OCI-M2 (cell line): ENCODE measurements around the gene KRTAP4-9.
"Not testable (repeated sequence)": the region's sequence is repeated elsewhere in the genome, so short reads cannot be mapped to it uniquely, and the experiment has no call there.

Source experiments
- DNase-seq: peaks from one replicate; lab custom pipeline; 2025; ENCODE audit not compliant: unreplicated experiment; lab: John Stamatoyannopoulos, UW

The KRTAP4-9 gene

DNA sequence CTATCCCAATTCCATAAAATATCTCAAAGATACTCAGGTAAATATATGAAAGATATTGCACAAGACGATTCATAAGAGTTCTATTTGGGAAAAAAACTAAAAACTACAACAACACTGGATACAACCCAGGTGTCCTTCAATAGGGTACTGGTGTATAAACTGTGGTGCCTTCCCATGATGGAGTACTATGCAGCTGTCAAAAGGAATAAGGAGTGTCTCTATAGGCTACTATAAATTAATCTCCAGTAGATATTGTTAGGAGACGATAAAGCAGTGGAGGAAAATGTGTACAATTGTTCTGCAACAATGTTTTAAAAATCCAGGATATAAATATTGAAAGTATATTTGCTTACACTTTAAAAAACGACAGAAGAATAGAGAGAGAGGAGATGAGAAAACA lies 21.2 kb downstream of the KRTAP4-9 start:
- DNase-seq, result no peak

DNA sequence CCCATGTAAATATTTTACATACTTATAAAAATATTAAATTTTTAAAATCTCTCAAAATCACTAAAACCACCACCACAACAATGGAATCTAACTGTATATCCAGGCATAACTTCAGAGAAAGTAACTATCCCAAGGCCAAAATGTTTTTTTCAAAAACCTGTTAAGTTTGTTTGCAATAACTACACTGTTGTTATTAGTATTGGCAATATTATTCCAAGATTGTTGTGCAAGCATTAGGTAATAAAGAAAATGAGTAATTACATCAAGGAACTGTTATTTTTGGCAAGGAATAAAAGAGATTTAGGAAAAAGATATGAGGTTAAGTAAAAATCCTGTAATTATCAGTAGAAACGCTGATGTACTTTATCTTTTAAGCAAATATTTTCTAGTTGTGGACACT lies 22.2 kb downstream of the KRTAP4-9 start:
- DNase-seq, result no peak

DNA sequence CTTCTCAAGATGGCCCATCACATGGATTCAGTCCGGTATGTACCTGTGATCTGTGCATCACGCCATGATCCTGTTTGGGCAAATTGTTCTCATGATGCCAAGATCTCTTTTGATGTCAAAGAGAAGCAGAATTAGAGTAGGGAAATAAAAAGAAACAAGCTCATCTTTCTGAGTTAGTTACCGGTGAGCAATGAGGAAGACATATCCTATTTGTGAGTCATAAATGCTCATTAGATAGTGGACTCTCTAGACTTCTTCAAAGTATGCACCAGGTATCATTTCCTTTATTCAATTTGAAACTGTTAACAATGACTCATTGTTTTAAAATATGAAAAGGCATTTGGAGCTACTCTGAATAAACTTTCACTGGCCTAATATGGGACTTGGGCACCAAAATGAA lies 26.8 kb downstream of the KRTAP4-9 start:
- no peak for DNase-seq

DNA sequence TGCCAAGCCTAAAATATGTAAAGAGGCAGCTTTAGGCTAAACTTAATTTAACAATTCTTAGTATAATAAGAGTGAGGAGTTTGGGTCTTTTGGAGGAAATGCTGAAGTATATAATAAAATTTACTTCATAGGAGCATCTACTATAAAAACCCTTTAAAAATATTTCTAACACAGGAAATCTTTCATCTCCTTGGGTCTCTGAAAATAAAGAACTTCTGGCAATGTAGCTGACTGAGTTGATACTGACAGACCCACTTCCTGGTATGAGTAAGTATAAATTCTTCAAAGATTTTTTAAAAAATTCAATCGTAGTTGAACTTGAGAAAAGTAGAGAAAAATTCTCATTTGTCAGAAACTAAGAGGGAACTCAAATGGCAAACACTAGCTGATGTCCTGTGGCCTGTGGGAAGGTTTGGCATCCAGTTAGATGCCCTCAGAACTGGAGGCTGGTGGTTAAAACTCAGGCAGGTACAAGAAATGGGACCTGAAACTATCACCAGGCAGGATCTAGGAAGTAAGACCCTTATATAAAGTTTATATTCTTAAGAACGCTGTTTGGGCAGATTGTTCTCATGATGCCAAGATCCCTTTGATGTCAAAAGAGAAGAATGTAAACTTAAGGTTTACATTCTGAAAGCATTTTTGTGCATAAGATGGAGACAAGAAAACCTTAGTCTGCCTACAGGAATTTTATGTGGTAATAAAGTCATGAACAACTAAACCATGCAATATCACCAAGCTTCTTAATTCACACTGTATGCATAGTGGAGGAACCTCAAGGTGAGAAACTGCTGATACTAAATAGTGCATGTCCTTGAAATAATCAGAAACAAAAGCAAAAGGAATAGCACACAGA lies 28.9 kb downstream of the KRTAP4-9 start:
- DNase-seq, result no peak

DNA sequence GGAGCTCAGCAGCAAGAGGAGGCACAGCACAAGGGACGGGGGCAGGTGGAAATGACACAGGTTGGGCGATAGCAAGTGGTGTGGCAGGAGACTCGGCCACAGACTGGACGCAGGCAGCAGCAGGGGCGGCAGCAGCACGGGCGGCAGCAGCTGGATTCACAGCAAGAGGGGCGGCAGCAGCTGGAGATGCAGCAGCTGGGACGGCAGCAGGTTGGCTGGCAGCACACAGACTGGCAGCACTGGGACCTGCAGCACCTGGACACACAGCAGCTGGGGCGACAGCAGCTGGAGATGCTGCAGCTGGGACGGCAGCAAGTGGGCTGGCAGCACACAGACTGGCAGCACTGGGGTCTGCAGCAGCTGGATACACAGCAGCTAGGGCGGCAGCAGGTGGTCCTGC lies 34.7 kb downstream of the KRTAP4-9 start:
- DNase-seq, result not testable (repeated sequence)

DNA sequence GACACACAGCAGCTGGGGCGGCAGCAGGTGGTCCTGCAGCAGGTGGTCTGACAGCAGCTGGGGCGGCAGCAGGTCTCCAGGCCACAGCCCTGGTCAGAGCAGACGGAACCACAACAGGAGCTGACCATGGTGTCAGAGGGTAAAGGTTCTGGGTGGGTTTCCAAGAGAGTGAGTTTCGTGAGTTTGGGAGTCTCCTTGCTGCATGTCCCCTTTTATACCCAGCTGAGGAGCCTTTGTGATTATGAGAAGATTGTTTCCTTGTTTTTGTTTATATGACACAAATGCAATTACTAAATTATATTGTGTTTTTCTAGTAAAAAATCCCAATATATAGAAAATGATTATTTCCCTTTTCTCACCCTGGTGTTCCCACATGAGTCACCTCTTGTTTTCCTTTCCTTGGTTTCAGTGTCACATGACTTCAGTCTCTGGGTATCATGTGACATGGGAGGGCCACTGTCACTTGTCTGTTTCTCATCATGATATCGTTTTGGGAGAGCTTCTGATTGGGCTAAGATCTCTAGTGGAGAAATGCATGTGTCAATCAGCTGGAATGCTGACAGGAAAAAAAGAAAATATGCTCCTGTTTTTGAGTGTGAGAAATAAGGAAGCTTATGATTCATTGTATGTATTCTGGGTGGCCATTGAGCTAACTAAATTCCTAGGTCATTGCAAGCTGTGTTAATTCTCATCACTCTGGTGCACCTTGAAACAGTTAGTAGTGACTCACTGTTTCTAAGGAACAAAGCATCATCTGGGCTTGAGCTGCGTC lies 35.4 kb downstream of the KRTAP4-9 start, which contains the start of gene KRTAP4-6:
Gene KRTAP4-6 (minus strand): TSS at position 185 of the 772 bp plus-strand sequence. CDS start 57 bp downstream, at position 128.
- no peak for DNase-seq

DNA sequence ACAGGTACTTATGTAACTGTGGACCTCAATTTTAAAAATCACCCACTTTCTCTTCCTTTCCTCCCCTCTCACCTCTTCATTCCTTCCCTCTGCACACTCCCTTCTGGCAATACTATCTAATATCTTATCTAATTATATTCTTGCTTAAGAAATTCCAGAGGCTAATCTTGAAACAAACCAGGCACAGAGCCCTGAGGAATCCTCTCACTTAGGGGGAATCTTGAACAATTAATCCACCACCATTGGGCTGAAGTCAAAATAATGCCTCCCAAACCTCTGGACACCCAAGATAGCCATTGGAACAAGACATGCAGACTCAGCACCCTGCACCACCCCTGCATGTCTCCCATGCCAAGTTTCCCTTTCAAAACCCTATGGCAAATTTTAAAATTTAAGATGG lies 36.2 kb downstream of the KRTAP4-9 start:
- DNase-seq, result no peak

DNA sequence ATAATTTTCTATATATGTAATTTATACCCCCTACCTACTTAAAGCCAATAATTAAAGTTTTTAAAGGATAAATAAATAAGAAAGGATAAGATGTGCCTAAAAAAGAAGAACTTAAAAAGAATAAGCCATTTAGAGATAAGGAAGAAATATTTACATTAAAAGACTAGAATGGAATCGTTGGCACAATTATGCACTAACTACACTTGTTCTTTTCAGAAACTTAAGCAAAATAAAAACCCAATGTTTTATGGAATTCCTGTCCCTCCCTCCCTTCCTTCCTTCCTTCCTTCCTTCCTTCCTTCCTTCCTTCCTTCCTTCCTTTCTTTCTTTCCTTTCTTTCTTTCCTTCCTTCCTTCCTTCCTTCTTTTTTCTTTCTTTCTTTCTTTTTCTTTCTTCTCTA lies 39.7 kb downstream of the KRTAP4-9 start:
- no peak for DNase-seq

DNA sequence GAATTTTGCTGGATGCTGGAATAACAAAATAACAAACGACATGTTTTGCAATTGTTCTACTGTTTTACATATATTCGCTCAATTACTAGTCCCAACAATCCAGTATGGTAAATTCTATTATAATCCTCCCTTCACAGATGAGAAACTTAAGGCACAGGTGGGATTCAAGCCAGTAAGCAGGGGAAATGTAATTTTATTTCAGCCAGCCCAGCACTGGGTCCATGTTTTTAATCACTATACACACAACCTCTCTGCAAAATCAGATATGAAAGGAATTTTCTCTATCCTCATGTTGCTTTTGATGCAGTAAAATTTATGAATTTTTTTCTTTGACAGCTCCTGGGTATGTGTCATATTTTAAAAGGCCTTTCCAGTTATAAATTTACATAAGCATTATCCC lies 40.1 kb downstream of the KRTAP4-9 start:
- no peak for DNase-seq

DNA sequence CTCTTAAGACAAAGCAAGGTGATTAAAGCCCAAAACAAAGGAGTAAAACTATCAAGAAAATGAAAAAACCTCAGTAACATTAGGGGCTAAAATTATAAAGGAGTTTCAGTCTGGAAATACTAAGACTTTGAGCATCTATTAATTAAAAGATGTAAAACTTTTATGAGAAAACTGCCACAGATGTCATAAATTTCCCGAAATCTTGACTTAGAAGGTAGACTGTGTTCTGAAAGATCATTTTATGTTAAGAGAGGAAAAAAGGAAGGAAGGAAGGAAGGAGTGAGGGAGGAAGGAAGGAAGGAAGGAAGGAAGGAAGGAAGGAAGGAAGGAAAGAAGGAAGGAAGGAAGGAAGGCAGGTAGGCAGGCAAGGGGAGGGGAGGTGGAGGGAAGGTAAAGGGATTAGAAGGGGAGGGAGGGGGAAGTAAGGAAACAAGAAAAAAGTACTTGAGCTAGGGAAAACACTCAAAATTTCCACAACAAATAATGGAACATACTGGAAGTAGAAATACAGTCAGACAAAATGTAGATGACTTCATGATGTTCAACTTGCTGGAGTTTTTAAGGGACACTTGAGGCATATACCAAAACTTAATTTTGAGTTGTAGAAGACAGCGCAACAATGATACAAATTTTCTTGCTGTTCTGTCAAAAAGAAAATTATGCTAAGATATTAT lies 42.5 kb downstream of the KRTAP4-9 start:
- DNase-seq, result no peak

DNA sequence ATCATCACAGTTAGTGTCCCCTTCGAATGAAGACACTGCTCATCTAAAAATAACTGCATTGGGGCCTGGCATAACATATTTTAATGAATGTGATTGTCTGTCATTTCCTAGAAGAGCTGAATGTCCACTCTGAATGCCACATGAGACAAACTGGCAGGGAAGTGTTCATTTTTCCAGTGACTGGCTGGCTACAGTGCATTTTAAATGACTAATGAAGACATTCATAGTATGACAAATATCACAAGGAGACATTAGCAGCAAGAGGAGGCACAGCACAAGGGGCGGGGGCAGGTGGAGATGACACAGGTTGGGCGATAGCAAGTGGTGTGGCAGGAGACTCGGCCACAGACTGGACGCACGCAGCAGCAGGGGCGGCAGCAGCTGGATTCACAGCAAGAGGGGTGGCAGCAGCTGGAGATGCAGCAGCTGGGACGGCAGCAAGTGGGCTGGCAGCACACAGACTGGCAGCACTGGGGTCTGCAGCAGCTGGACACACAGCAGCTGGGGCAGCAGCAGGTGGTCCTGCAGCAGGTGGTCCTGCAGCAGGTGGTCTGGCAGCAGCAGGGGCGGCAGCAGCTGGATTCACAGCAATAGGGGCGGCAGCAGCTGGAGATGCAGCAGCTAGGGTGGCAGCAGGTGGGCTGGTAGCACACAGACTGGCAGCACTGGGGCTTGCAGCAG lies 43.9 kb downstream of the KRTAP4-9 start:
- not testable (repeated sequence) for DNase-seq

DNA sequence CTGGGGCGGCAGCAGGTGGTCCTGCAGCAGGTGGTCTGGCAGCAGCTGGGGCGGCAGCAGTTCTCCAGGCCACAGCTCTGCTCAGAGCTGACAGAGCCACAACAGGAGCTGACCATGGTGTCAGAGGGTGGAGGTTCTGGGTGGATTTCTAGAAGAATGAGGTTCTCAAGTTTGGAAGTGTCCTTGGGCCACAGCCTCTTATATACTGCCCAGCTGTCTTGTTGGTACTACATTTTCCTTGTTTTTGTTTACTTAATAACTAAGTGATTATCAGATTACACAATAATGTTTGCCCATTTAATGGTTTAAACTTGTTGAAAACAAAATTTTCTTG lies 44.4 kb downstream of the KRTAP4-9 start, which contains the start of gene KRTAP4-5:
Gene KRTAP4-5 (minus strand): TSS at position 174 of the 334 bp plus-strand sequence. CDS start 58 bp downstream, at position 116.
- DNase-seq, result no peak

DNA sequence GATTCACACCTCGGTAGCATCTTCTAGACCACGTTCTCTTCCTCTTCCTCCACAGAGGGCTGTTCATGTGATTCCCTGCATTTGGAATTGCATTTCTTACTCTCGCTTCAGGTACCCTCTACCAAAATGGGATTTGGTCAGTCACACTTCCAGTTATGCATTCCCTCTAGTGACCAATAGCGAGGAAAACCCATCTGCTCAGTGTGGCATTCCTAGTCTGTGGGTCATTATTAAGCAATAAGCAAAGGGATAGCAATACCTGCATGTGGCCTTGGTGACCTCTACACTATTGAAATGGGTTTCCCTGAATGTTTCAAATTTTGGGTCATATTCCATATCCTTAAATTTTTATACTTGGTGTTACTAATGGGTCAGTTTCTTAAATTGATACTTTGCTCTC lies 44.8 kb downstream of the KRTAP4-9 start:
- DNase-seq, result no peak

DNA sequence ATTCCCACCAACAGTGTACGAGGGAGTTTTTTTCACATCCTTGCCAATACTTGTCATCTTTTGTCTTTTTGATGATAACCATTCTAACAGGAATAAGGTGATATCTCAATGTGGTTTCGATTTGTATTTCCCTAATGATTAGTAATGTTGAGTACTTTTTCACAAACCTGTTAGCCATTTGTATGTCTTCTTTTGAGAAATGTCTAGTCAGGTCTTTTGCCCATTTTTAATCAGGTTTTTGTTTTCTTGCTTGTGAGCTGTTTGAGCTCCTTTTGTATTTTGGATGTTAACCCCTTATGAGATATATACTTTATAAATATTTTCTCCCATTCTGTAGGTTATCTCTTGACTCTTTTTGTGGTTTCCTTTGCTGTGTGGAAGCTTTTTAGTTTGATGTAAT lies 46.3 kb downstream of the KRTAP4-9 start:
- DNase-seq, result no peak

DNA sequence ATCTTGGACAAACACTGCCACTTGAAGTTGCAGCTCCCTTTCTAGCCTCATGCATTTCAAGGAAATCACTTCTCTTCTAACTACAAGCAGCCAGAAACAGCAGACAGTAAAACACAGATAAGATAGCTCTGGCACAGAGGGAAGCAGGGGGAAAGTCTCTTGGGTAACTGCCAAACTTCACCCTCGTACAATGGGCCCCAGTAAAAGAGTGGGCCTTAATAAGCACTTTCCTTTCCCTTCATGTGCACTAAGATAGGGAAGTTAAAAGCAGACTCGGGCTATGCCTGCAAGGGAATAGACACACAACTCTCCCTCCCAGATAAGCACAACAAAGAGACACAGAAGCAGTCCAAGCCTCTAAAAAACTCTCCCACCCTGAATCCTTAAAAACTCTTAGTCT lies 48.7 kb downstream of the KRTAP4-9 start:
- no peak for DNase-seq
